ENCODE results near the gene CD79A. TPM values are rescaled to one million over a fixed set of nuclear protein-coding genes. Genes with fewer than 3 reads are reported as not detected.
A peak's percentile ranks its signal among the peaks of the same experiment; 100 is the strongest.

Gene CD79A
- total RNA-seq, 1 experiment from 2014 or later = 0.69 TPM

GRCh38 chr19:41919948-41920712 is 43.1 kb downstream of the CD79A start:
- ChIA-PET CTCF (no interaction called here), RAD21 (ENCODE audit: low non-redundant PET in 1 of 2, low total read pairs in 2 of 2, uncharacterized antibody in 2 of 2, unreplicated experiment in 2 of 2) (no interaction called here), POLR2A (no interaction called here)

More at GRCh38 chr19:41919948-41920712, 43.1 kb downstream of the CD79A start:
- H3K4me2 ChIP-seq (ENCODE audit: low read length) = no peak overlapping the region
- H3K9me3 ChIP-seq (ENCODE audit: control insufficient read depth in 1 of 2, insufficient read depth in 1 of 2, low read depth in 1 of 2, low read length in 2 of 2) = no peaks in the 10 kb centered on the region
- no peaks in the 10 kb centered on the region for H3K9me2 ChIP-seq (ENCODE audit: insufficient read depth)
- intact Hi-C loops (cut with micrococcal nuclease) = no loop called here
- no peaks in the 10 kb centered on the region for H3K4me1 ChIP-seq (ENCODE audit: control insufficient read depth in 1 of 2, insufficient read depth in 2 of 2, low read length in 2 of 2)
- DNase-seq (ENCODE audit: low read depth, low spot score) (no peak), ATAC-seq (no peak)
- TF ChIP-seq ELF1 (IDR thresholded peaks at IDR 0.05; ENCODE audit: borderline replicate concordance, low read depth) = no peak
- no peak for TF ChIP-seq ATF3 (IDR thresholded peaks at IDR 0.05)
- no peak for TF ChIP-seq FOSL1 (IDR thresholded peaks at IDR 0.05; ENCODE audit: low read depth)
- no peak for TF ChIP-seq SP1 (IDR thresholded peaks at IDR 0.05; ENCODE audit: low read depth)
- no peak for TF ChIP-seq EZH2 (IDR thresholded peaks at IDR 0.05)
- no peak for TF ChIP-seq CBX3 (IDR thresholded peaks at IDR 0.05; ENCODE audit: low read depth)
- no peak for TF ChIP-seq MAX (IDR thresholded peaks at IDR 0.05)
- TF ChIP-seq POLR2A (IDR thresholded peaks at IDR 0.05; ENCODE audit: borderline replicate concordance, extremely low read depth, insufficient read depth, insufficient read length) = no peak
- TF ChIP-seq, protein P1, sequence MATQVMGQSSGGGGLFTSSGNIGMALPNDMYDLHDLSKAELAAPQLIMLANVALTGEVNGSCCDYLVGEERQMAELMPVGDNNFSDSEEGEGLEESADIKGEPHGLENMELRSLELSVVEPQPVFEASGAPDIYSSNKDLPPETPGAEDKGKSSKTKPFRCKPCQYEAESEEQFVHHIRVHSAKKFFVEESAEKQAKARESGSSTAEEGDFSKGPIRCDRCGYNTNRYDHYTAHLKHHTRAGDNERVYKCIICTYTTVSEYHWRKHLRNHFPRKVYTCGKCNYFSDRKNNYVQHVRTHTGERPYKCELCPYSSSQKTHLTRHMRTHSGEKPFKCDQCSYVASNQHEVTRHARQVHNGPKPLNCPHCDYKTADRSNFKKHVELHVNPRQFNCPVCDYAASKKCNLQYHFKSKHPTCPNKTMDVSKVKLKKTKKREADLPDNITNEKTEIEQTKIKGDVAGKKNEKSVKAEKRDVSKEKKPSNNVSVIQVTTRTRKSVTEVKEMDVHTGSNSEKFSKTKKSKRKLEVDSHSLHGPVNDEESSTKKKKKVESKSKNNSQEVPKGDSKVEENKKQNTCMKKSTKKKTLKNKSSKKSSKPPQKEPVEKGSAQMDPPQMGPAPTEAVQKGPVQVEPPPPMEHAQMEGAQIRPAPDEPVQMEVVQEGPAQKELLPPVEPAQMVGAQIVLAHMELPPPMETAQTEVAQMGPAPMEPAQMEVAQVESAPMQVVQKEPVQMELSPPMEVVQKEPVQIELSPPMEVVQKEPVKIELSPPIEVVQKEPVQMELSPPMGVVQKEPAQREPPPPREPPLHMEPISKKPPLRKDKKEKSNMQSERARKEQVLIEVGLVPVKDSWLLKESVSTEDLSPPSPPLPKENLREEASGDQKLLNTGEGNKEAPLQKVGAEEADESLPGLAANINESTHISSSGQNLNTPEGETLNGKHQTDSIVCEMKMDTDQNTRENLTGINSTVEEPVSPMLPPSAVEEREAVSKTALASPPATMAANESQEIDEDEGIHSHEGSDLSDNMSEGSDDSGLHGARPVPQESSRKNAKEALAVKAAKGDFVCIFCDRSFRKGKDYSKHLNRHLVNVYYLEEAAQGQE (IDR thresholded peaks at IDR 0.05; ENCODE audit: low read depth) = no peak
- no peak for TF ChIP-seq ZNF274 (IDR thresholded peaks at IDR 0.05; ENCODE audit: low read depth, low read length)
- no peak for TF ChIP-seq SRF (IDR thresholded peaks at IDR 0.05; ENCODE audit: low read depth)
- TF ChIP-seq EGR1 (IDR thresholded peaks at IDR 0.05; ENCODE audit: low read depth) = no peak
- TF ChIP-seq JUND (IDR thresholded peaks at IDR 0.05) = no peak
- no peak for TF ChIP-seq POLR2AphosphoS5 (IDR thresholded peaks at IDR 0.05; ENCODE audit: low read depth, low read length)
- no peak for TF ChIP-seq EZH2phosphoT487 (IDR thresholded peaks at IDR 0.05; ENCODE audit: borderline replicate concordance)
- no peak for TF ChIP-seq SIN3A (IDR thresholded peaks at IDR 0.05; ENCODE audit: low read depth)
- TF ChIP-seq, protein P2, sequence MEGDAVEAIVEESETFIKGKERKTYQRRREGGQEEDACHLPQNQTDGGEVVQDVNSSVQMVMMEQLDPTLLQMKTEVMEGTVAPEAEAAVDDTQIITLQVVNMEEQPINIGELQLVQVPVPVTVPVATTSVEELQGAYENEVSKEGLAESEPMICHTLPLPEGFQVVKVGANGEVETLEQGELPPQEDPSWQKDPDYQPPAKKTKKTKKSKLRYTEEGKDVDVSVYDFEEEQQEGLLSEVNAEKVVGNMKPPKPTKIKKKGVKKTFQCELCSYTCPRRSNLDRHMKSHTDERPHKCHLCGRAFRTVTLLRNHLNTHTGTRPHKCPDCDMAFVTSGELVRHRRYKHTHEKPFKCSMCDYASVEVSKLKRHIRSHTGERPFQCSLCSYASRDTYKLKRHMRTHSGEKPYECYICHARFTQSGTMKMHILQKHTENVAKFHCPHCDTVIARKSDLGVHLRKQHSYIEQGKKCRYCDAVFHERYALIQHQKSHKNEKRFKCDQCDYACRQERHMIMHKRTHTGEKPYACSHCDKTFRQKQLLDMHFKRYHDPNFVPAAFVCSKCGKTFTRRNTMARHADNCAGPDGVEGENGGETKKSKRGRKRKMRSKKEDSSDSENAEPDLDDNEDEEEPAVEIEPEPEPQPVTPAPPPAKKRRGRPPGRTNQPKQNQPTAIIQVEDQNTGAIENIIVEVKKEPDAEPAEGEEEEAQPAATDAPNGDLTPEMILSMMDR (IDR thresholded peaks at IDR 0.05 in 2 of 3, conservative IDR thresholded peaks at IDR 0.05 in 1 of 3; ENCODE audit: borderline replicate concordance in 1 of 3, insufficient read depth in 1 of 3, low read depth in 2 of 3, low read length in 2 of 3) = no peak
- no TSS peak for BruUV-seq (replicated peaks)
- H3K4me3 ChIP-seq (replicated peaks in 1 of 2; ENCODE audit: low read depth in 1 of 2, low read length in 2 of 2) = no peak overlapping the region
- H3K27ac ChIP-seq (ENCODE audit: low read depth, low read length) = 0 out of 2 replicates have a peak overlapping the region, but pooled peaks have one; percentile 0
- H3K27me3 ChIP-seq (ENCODE audit: insufficient read depth, low read length) = no peaks in the 10 kb centered on the region
- H3K36me3 ChIP-seq (ENCODE audit: control insufficient read depth in 1 of 2, insufficient read depth in 2 of 2, low read length in 2 of 2) = no peaks in the 10 kb centered on the region
- H4K20me1 ChIP-seq (ENCODE audit: insufficient read depth) = no peaks in the 10 kb centered on the region
- H2AFZ ChIP-seq (ENCODE audit: low read depth, low read length, poor library complexity, severe bottlenecking) = no peak overlapping the region
- H3K9ac ChIP-seq (ENCODE audit: low read length) = no peak overlapping the region
- H3K79me2 ChIP-seq (ENCODE audit: insufficient read depth, low read length) = no peaks in the 10 kb centered on the region

Data from HCT116 (cell line).